Activated CD4-positive, CD25-positive, alpha-beta regulatory T cell (primary cell): Measurements from ENCODE around the gene RNF144A.
"Not testable (repeated sequence)": the region's sequence is repeated elsewhere in the genome, so short reads cannot be mapped to it uniquely, and the experiment has no call there.

Experiments
- DNase-seq, 4 experiments: peaks; one replicate each; lab custom pipeline; 2025; lab: John Stamatoyannopoulos, UW

Gene RNF144A, protein sequence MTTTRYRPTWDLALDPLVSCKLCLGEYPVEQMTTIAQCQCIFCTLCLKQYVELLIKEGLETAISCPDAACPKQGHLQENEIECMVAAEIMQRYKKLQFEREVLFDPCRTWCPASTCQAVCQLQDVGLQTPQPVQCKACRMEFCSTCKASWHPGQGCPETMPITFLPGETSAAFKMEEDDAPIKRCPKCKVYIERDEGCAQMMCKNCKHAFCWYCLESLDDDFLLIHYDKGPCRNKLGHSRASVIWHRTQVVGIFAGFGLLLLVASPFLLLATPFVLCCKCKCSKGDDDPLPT

GRCh38 chr2:6917071-6917760 is at the start of gene RNF144A:
Gene RNF144A (plus strand): TSS chr2:6917412. CDS start chr2:6996927, 79,515 bp downstream.
- DNase-seq, result peak; percentile 43 to 60 (median 54)

DNA sequence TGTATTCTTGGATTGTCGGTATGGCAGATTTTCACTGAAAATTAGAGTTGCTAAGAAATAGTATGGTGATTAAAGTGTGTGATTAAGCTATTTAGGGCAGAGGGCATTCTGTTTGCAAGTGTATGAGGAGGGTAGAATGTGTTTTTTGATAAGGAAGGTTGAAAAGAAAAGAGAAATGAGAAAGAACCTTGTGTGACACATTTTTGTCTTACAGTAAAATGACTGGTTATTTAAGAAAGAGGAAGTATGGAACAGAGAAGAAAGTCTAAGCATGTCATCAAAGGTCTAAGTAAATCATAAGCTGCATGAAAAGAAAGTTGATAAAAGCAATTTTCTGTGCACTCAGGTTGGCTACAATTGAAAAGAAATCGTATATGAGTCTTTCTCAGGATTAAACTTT is 44.8 kb upstream of the RNF144A start:
- DNase-seq, result no peak

DNA sequence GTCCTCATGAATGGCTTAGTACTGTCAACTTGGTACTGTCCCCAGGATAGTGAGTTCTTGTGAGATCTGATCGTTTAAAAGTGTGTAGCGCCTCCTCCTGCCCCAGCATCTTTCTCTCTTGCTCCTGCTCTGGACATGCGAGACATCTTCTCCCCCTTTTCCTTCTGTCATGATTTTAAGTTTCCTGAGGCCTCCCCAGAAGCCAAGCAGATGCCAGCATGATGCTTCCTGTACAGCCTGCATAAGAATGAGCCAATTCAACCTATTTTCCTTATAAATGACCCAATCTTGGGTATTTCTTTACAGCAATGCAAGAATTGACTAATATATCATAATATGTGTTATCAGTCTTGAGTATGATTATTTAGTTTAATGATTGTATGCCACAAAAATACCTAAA is 43.2 kb upstream of the RNF144A start:
- DNase-seq, result no peak

- DNase-seq, result no peak
Measured at GRCh38 chr2:6876309-6876708, 40.9 kb upstream of the RNF144A start.

GRCh38 chr2:6877402-6878304 is 39.6 kb upstream of the RNF144A start, which contains the start of gene RSAD2:
Gene RSAD2 (plus strand): TSS chr2:6877777. CDS start chr2:6877801, 24 bp downstream.
- peak in 1 of 4 experiments; percentile 24 for DNase-seq

GRCh38 chr2:6878549-6878948 is 38.7 kb upstream of the RNF144A start:
- DNase-seq, result no peak

GRCh38 chr2:6879011-6879410 is 38.2 kb upstream of the RNF144A start:
- DNase-seq, result no peak

- DNase-seq, result no peak
Measured at GRCh38 chr2:6880200-6880733, 36.9 kb upstream of the RNF144A start.

DNA sequence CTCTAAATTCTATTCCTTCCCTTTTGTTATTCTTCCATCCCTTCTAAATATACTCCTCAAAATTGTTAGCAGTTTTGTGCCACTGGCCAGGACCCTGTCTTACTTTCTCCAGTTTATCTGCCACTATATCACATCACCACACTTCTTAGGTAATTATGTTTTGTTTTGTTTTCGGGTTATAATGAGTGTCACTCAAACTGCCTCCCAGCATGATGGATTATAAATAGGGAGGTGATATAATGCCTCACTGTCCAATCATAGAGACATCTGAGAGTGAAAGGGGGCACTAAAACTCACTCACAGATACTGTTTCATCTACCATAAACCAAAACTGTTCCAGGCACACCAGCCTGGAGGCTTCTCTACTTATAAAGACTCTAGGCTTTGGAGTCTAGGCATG is 36.2 kb upstream of the RNF144A start:
- no peak for DNase-seq

- no peak for DNase-seq
Measured at GRCh38 chr2:6881516-6881915, 35.7 kb upstream of the RNF144A start.

DNA sequence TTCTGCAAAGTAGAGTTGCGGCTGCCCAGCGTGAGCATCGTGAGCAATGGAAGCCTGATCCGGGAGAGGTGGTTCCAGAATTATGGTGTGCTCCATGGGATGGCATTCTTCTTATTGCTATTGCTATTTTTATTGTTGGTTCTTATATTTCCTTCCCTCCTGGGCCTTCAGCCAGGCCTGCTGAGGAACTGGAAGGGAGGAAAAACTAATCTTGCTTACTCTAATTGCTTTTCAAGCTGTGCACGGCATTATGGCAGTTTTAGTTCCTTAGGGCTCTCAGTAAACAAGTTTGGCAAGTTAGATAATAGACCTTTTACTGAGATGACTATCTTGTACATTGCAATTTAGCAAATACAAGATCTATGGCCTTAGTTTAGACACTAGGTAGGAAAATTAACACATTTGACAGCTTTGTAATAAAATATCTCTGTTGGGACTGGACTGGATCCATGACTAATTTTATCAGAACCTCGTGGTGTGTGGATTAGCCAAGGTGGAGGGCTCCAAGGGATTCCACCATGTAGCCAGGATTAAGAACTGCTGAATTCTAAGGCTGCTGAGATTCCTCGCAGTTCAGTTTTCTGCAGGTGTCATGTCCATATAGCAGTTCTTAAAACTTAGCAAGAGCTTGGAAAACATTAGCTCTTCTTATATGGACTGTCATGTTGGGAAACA is 33.6 kb upstream of the RNF144A start:
- DNase-seq, result no peak

GRCh38 chr2:6885551-6885950 is 31.7 kb upstream of the RNF144A start:
- DNase-seq, result no peak

GRCh38 chr2:6885968-6886367 is 31.2 kb upstream of the RNF144A start:
- DNase-seq, result no peak

GRCh38 chr2:6887751-6888192 is 29.4 kb upstream of the RNF144A start:
- no peak for DNase-seq

DNA sequence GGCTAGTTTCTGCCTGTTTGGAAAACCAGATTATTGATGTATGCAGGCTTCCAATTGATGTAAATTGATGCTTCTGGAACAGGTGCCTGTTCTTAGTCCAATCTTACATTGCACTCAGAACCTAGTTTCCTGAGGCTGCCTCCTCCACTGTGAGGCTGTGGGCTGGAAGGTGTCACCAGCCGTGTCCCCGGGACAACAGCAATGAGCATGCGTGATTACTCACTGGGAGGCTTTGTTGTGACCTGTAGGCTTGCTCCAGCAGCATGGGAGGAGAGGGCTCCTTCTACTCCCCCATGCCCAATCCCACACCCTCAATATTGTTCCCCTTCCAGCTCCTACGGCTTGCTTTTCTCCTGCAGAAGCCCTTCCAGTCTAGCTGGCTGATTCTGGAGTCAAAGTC is 28.5 kb upstream of the RNF144A start:
- DNase-seq, result no peak

GRCh38 chr2:6893876-6894482 is 23.2 kb upstream of the RNF144A start:
- no peak for DNase-seq

GRCh38 chr2:6896930-6897759 is 20.1 kb upstream of the RNF144A start:
- DNase-seq, result no peak

GRCh38 chr2:6902581-6902980 is 14.6 kb upstream of the RNF144A start:
- DNase-seq, result not testable (repeated sequence)

- no peak for DNase-seq
Measured at GRCh38 chr2:6905668-6906067, 11.5 kb upstream of the RNF144A start.

DNA sequence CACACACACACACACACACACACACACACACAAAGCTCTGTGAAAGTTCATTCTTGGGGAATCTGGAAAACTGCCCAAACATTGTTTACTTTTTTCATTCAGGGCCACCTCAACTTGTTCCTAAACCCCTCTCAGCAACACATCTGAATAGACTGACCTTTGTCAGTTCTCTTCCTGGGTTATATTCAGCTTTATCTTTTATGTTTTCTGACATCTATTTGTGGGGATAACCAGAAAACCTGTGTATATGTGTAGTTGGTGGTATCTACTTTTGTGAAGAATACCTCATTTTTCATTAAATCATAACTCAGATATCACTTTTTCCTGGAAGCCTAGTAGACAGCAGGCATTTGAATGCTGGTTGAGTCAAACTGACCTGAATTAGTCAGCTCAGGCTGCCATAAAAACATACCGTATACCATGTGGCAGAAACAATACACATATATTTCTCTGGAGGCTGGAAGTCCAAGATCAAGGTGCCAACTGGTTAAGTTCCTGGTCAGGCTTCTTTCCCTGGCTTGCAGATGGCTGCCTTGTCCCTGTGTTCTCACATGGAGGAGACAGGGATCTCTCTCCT is 11.0 kb upstream of the RNF144A start:
- no peak for DNase-seq
